ENCODE results near the gene TM9SF2. TPM values are rescaled to one million over a fixed set of nuclear protein-coding genes. Genes with fewer than 3 reads are reported as not detected.

The TM9SF2 gene, protein sequence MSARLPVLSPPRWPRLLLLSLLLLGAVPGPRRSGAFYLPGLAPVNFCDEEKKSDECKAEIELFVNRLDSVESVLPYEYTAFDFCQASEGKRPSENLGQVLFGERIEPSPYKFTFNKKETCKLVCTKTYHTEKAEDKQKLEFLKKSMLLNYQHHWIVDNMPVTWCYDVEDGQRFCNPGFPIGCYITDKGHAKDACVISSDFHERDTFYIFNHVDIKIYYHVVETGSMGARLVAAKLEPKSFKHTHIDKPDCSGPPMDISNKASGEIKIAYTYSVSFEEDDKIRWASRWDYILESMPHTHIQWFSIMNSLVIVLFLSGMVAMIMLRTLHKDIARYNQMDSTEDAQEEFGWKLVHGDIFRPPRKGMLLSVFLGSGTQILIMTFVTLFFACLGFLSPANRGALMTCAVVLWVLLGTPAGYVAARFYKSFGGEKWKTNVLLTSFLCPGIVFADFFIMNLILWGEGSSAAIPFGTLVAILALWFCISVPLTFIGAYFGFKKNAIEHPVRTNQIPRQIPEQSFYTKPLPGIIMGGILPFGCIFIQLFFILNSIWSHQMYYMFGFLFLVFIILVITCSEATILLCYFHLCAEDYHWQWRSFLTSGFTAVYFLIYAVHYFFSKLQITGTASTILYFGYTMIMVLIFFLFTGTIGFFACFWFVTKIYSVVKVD
- 84.0 and 97.5 TPM in 2 replicates for total RNA-seq

DNA sequence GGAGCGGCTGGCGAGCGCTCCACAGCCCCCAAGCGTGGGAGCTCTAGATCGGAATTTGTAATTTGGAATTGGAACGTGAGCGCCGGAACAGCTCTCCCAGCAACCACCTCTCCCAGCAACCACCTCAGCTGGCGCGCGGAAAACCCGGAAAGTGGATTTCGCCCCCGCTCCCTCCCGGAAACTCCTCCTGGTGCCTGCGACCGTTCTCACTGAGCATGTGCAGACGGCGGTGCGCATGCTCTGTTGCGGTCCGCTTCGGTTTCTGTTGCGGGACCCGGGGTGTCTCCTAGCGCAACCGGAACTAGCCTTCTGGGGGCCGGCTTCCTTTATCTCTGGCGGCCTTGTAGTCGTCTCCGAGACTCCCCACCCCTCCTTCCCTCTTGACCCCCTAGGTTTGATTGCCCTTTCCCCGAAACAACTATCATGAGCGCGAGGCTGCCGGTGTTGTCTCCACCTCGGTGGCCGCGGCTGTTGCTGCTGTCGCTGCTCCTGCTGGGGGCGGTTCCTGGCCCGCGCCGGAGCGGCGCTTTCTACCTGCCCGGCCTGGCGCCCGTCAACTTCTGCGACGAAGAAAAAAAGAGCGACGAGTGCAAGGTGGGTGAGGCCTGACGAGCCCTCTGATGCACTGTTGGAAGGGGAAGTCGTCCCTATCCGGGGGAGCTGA is at the start of gene TM9SF2:
Gene TM9SF2, plus strand, starts transcription at position 289 of the 664 bp plus-strand sequence. Its CDS starts 135 bp downstream, at position 424.

DNA sequence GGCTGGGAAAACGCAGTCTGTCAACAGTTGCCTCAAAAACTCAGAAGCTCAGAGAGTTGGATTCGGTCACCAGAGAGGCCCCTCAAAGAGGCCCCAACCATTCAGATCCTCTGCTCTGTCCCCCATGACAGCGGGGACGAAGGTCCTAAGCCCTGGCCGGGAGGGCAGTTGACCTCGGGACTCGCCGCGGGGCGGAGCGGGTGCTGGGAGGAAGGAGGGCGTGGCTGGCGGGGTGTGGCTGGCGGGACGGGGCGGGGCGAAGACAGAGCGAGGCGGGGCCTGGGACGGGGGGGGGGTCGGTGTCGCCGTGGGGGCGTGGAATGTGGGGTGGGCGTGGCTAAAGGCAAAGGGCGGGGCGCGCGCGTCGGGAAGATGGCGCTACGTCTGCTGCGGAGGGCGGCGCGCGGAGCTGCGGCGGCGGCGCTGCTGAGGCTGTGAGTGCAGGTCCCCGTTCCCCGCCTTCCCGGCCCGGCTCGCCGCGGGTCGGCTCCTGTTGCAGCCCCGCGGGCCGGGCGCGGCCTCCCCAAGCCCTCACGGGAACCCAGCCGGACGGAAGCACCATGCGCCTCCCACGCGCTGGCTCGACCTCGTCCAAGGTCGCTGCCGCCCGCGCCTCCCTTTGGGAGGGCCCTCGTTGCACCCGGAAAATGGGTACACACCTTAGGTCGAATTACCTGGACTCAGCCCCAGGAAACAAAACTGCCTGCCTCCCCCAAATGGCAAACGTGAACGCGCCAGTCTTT is 105.2 kb downstream of the TM9SF2 start, which contains the start of gene CLYBL:
Gene CLYBL, plus strand, starts transcription at position 367 of the 743 bp plus-strand sequence.

Other genes with a start within 250 kb of the TM9SF2 start
- not detected in 2 replicates for gene GPR18, start 243.1 kb upstream of the TM9SF2 start, total RNA-seq
- gene GPR183, start 194.1 kb upstream of the TM9SF2 start, total RNA-seq, result not detected in 2 replicates
- 2.5 and 3.0 TPM in 2 replicates for gene CLYBL, start 105.2 kb downstream of the TM9SF2 start, total RNA-seq